ENCODE data around the gene UXT.

Gene UXT

GRCh38 chrX:47649781-47650163 is 9.2 kb downstream of the UXT start:
- H3K4me3 ChIP-seq (ENCODE audit: low read depth, low read length): peak overlapping the region; percentile 83
- POLR2A ChIA-PET: interaction anchor here (0.7 to 1.5 kb wide), 6 partner anchors 19 to 432 kb away, joined by 3 to 16 read pairs (median 4); partner anchors contain the start of gene CDK16
- CTCF ChIA-PET: no interaction called here
- TF ChIP-seq ZNF121 (tag by site-specific recombination; IDR thresholded peaks at IDR 0.05): no peak
- no peak for TF ChIP-seq ZNF391 (tag by site-specific recombination; IDR thresholded peaks at IDR 0.05; ENCODE audit: borderline replicate concordance, low read depth)
- TF ChIP-seq ZNF660 (tag by site-specific recombination; IDR thresholded peaks at IDR 0.05): no peak
- TF ChIP-seq ZFP3 (tag by site-specific recombination; IDR thresholded peaks at IDR 0.05; ENCODE audit: low read depth): no peak
- TF ChIP-seq ZNF341 (tag by site-specific recombination; IDR thresholded peaks at IDR 0.05; ENCODE audit: low read depth): no peak
- TF ChIP-seq OSR2 (tag by site-specific recombination; IDR thresholded peaks at IDR 0.05): no peak
- TF ChIP-seq, protein P1, sequence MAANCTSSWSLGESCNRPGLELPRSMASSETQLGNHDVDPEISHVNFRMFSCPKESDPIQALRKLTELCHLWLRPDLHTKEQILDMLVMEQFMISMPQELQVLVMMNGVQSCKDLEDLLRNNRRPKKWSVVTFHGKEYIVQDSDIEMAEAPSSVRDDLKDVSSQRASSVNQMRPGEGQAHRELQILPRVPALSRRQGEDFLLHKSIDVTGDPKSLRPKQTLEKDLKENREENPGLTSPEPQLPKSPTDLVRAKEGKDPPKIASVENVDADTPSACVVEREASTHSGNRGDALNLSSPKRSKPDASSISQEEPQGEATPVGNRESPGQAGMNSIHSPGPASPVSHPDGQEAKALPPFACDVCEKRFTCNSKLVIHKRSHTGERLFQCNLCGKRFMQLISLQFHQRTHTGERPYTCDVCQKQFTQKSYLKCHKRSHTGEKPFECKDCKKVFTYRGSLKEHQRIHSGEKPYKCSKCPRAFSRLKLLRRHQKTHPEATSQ (tag by site-specific recombination; IDR thresholded peaks at IDR 0.05): no peak
- no peak for TF ChIP-seq ZNF274 (IDR thresholded peaks at IDR 0.05; ENCODE audit: low read length)
- no peak for TF ChIP-seq ZNF274 (tag by site-specific recombination; IDR thresholded peaks at IDR 0.05; ENCODE audit: borderline replicate concordance)
- no peak overlapping the region for H3K27ac ChIP-seq (ENCODE audit: extremely low read depth, low read depth, low read length)
- H3K9me3 ChIP-seq (ENCODE audit: control insufficient read depth, insufficient read depth, low read depth, low read length): no peaks in the 10 kb centered on the region
- peaks cover 8 to 49% of the 10 kb centered on the region in 2 experiments; a peak in 1 of 3 replicates for H3K36me3 ChIP-seq (ENCODE audit: control insufficient read depth in 2 of 2, insufficient read depth in 1 of 2, low read length in 2 of 2)
- peaks cover 11% of the 10 kb centered on the region for H3K4me1 ChIP-seq (ENCODE audit: control insufficient read depth, insufficient read depth, low read length)

- Histone ChIP-seq H3K27ac (ENCODE audit: extremely low read depth, low read depth, low read length) (no peak overlapping the region), H3K9me3 (ENCODE audit: control insufficient read depth, insufficient read depth, low read depth, low read length) (no peaks in the 10 kb centered on the region), H3K36me3 (ENCODE audit: control insufficient read depth in 2 of 2, insufficient read depth in 1 of 2, low read length in 2 of 2) (peaks cover 8 to 45% of the 10 kb centered on the region in 2 experiments; a peak in 1 of 3 replicates), H3K4me3 (ENCODE audit: low read depth, low read length) (peak overlapping the region; percentile 83), H3K4me1 (ENCODE audit: control insufficient read depth, insufficient read depth, low read length) (peaks cover 11% of the 10 kb centered on the region)
- no peak for TF ChIP-seq ZSCAN18 (tag by site-specific recombination; IDR thresholded peaks at IDR 0.05)
- peak; percentile 25; the same call in 1 of the 2 replicates for TF ChIP-seq ZNF341 (tag by site-specific recombination; IDR thresholded peaks at IDR 0.05; ENCODE audit: low read depth)
- POLR2A ChIA-PET: no interaction called here
- CTCF ChIA-PET: interaction anchor here (0.8 kb wide), 1 partner anchor 101 kb away, joined by 3 read pairs; no protein-coding TSS in a partner anchor
These were observed 9.7 kb downstream of the UXT start for GRCh38 chrX:47649271-47649670.

DNA sequence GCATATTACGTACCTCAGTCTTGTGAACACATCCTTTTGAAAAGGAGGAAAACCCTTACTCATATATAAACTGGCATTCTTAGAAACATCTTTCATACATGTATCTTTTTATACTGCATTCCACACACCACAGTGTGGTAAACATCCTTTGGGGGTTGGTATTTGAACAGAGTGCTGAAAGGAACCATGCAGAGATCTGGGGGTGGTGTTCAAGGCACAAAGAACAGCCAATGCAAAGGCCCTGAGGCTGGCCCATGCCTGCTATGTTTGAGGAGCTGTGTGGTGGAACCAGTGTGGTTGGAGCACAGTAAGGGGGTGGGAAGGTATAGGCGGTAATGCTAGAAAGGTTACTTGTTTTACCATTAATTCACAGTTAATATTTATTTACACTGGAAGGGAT is 10.6 kb downstream of the UXT start:
- POLR2A ChIA-PET: no interaction called here
- H3K27ac ChIP-seq (ENCODE audit: extremely low read depth, low read depth, low read length): no peak overlapping the region
- peaks cover under 1 to 48% of the 10 kb centered on the region in 2 experiments; a peak in 1 of 3 replicates for H3K36me3 ChIP-seq (ENCODE audit: control insufficient read depth in 2 of 2, insufficient read depth in 1 of 2, low read length in 2 of 2)
- H3K4me1 ChIP-seq (ENCODE audit: control insufficient read depth, insufficient read depth, low read length): peaks cover 11% of the 10 kb centered on the region
- no peaks in the 10 kb centered on the region for H3K9me3 ChIP-seq (ENCODE audit: control insufficient read depth, insufficient read depth, low read depth, low read length)
- CTCF ChIA-PET: interaction anchor here (0.8 to 1.1 kb wide), 2 partner anchors 18 to 101 kb away, joined by 3 to 4 read pairs; no protein-coding TSS in a partner anchor
- no peak overlapping the region for H3K4me3 ChIP-seq (ENCODE audit: low read depth, low read length)
- TF ChIP-seq ZNF623 (tag by site-specific recombination; IDR thresholded peaks at IDR 0.05) (peak; percentile 66), ZNF341 (tag by site-specific recombination; IDR thresholded peaks at IDR 0.05; ENCODE audit: low read depth) (peak; percentile 57), ZNF544 (tag by site-specific recombination; IDR thresholded peaks at IDR 0.05) (no peak)

DNA sequence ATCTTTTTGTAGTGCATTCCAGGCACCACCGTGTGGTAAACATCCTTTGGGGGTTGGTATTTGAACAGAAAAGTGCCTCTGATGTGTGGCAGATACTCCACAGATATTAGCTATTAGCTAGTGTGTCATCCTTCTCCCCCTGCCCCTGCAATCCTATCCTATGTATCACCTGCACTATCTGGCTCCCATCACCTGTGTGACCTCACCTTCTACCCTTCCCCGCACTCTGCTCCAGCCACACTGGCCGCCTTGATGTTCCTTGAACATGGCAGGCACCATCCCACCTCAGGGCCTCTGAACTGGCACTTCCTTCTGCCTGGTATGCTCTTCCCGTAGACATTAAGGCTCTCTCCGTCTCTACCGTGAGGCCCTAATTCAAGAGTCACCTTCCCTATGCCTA is 12.3 kb downstream of the UXT start:
- Histone ChIP-seq H3K4me1 (ENCODE audit: control insufficient read depth, insufficient read depth, low read length) (peaks cover 11% of the 10 kb centered on the region), H3K27ac (ENCODE audit: extremely low read depth, low read depth, low read length) (no peak overlapping the region), H3K4me3 (ENCODE audit: low read depth, low read length) (no peak overlapping the region), H3K9me3 (ENCODE audit: control insufficient read depth, insufficient read depth, low read depth, low read length) (no peaks in the 10 kb centered on the region), H3K36me3 (ENCODE audit: control insufficient read depth in 2 of 2, insufficient read depth in 1 of 2, low read length in 2 of 2) (peaks cover 0 to 47% of the 10 kb centered on the region in 2 experiments; a peak in 2 of 3 replicates)
- ChIA-PET POLR2A (interaction anchor here (0.7 kb wide), 1 partner anchor 557 kb away, joined by 4 read pairs; no protein-coding TSS in a partner anchor), CTCF (no interaction called here)
- TF ChIP-seq PRDM1 (tag by site-specific recombination; IDR thresholded peaks at IDR 0.05) (no peak), ZNF692 (tag by site-specific recombination; IDR thresholded peaks at IDR 0.05) (no peak), ZNF837 (tag by site-specific recombination; IDR thresholded peaks at IDR 0.05) (no peak), MEIS1 (CRISPR knock-in tag; IDR thresholded peaks at IDR 0.05; ENCODE audit: borderline replicate concordance) (no peak), ZBTB48 (tag by site-specific recombination; IDR thresholded peaks at IDR 0.05) (no peak), ZNF394 (tag by site-specific recombination; IDR thresholded peaks at IDR 0.05; ENCODE audit: borderline replicate concordance) (no peak), ZNF426 (tag by site-specific recombination; IDR thresholded peaks at IDR 0.05) (no peak), ZBTB8A (tag by site-specific recombination; IDR thresholded peaks at IDR 0.05) (no peak), ZNF302 (tag by site-specific recombination; IDR thresholded peaks at IDR 0.05; ENCODE audit: low read depth) (no peak), ZNF423 (tag by site-specific recombination; IDR thresholded peaks at IDR 0.05) (no peak), ZNF555 (tag by site-specific recombination; conservative IDR thresholded peaks at IDR 0.05) (no peak)
- TF ChIP-seq, protein P2, sequence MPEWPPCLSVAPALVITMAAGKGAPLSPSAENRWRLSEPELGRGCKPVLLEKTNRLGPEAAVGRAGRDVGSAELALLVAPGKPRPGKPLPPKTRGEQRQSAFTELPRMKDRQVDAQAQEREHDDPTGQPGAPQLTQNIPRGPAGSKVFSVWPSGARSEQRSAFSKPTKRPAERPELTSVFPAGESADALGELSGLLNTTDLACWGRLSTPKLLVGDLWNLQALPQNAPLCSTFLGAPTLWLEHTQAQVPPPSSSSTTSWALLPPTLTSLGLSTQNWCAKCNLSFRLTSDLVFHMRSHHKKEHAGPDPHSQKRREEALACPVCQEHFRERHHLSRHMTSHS (tag by site-specific recombination; IDR thresholded peaks at IDR 0.05): no peak
